GM19023 (cell line): ENCODE data around the gene SLC4A7.
"Not testable (repeated sequence)": the region's sequence is repeated elsewhere in the genome, so short reads cannot be mapped to it uniquely, and the experiment has no call there.

ENCODE experiments used
- ATAC-seq: cut with Tn5 transposase; IDR thresholded peaks from one replicate; pipeline ENCODE4 v1.9.1; 2021; ENCODE audit warnings: mild to moderate bottlenecking, moderate library complexity; ENCODE audit not compliant: unreplicated experiment

The SLC4A7 gene

DNA sequence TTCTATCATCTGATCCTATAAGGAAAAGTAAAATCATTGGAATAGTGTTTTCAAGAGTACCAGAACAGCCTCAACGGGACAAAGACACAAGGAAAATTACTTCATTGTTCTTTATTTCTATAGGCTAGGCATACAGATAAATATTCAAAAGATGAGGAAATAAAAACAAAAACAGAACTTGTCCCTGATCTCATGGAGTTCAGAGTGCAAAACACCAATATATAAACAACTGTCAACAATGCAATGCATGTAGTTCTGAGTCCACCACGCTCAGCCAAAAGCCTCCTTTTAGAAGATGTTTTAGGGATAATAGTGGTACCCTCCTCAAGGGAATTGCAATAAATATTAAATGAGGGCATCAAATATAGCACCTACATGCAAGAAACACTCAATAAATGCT is 4.6 kb upstream of the SLC4A7 start:
- ATAC-seq = no peak

DNA sequence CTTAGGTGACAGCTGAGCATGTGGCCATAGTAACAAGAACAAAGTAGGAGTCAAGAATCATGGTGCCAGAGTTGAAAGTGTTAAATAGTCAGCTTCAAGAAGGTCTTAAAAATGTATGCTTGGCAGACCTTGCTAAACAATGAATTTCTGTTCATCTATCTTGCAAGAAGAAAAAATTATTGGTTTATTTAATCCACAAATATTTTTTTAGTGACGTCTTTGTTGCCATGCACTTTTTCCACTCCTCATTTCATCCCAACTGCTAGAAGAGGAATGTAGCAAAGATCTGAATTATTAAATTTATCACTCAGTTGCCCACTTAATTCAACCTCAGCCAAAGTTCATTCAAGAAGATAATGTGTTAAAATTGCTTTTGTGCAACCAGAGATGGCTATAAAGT is 3.2 kb upstream of the SLC4A7 start:
- ATAC-seq = no peak

DNA sequence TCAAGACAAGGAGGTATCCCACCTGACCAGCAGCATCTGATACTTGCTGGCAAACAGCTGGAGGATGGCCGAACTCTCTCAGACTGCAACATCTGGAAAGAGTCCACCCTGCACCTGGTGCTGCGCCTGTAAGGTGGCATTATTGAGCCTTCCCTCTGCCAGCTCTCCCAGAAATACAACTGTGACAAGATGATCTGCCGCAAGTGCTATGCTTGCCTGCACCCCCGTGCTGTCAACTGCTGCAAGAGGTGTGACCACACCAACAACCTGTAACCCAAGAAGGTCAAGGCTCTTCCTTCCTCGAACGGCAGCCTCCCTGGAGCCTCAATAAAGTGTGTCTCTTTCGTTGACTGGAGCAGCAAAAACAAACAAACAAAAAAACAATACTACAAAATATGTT is 2.2 kb upstream of the SLC4A7 start:
- ATAC-seq = no peak

GRCh38 chr3:27485866-27486265 is 1.7 kb upstream of the SLC4A7 start:
- no peak for ATAC-seq

DNA sequence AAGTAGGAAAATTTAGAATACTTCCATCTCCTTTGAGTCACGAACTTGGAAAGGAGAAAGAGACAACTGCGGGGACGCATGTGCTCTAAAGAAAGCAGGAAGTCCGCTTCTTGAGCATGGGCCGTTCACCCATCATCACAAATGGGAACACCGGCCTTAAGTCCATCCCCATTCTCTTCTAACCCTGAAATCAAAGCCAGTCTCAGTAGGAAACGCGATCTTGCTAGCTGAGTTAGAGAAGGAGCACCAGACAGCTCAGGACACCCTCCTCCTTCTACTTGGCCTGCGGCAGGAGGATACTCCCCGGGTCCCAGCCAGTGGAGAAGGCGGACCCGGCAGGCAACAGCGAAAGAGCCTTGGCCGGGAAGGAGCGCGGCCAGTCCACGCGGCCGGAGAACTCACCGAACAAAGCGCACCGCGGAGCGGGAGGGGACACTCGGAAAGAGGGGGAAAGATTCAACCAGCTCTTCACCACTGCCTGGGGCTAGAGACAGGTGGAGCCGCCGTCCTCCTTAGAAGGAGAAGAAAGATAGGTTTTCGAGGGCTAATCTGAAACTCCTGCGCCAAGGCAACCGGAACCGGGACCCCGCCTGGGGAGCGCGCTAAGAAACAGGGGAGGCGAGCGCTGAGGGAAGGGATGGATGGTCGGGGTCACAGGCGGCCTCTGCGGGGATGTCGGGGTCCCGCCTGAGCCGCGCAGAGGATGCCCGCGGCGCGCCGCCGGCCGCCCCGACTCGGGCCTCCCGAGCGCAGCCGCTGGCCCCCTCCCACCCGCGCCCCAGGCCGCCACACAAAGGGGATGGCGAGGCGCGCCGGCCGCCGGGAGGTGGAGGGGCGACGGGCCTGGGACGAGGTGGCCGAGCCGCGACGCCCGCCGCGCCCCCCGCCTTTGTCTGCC is 818 bp downstream of the SLC4A7 start:
- peak; percentile 23 for ATAC-seq

DNA sequence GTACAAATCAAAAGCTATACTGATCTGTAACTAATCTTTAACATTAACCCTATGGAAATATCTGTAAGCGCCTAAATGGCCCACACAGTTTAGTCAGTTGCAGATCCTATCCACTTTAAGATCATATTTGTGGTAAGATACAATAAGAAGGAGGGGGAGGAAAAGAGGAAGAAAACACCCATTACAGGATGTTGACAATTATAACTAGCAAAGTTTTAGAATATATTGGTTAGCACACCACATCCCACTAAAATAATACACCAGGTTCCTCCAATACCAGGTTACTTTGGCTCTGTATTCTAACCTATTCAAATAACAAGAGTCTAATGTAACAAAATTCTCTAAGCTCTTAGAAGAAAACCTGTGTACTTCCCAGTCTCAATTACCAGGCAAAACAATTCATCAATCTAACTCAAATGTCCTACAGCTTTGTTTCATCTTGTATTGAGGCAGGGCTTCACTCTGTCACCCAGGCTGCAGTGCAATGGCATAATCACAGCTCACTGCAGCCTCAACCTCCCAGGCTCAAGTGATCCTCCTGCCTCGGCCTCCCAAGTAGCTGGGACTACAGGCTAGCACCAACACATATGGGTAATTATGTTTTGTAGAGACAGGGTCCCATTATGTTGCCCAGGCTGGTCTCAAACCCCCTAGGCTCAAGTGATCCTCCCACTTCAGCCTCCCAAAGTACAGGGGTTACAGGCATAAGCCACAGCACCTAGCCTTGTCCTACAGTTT is 4.2 kb downstream of the SLC4A7 start:
- ATAC-seq = no peak

- no peak for ATAC-seq
Measured at GRCh38 chr3:27471923-27472550, 12.1 kb downstream of the SLC4A7 start.

GRCh38 chr3:27468283-27468886 is 15.8 kb downstream of the SLC4A7 start:
- ATAC-seq = no peak

DNA sequence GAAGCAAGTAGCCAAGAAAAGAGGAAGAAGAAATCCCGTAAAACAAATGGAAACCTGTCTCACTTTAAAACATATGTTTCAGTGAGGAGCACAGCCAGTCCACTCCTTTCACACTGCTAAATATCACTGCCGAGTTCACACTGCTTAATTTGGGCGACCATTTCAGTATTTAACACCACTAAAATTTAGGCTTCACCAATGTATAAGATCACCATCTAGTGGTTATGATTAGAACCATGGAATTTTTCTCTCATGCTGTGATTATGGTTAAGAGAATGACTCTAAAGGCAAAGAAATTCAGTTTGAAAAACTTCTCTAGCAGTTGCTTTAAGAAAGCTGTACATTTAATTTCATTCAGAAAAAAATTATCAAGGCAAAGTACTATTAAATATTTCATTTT is 16.6 kb downstream of the SLC4A7 start:
- peak; percentile 69 for ATAC-seq

- no peak for ATAC-seq
Measured at GRCh38 chr3:27464646-27465045, 19.5 kb downstream of the SLC4A7 start.

GRCh38 chr3:27462228-27462627 is 22.0 kb downstream of the SLC4A7 start:
- no peak for ATAC-seq

DNA sequence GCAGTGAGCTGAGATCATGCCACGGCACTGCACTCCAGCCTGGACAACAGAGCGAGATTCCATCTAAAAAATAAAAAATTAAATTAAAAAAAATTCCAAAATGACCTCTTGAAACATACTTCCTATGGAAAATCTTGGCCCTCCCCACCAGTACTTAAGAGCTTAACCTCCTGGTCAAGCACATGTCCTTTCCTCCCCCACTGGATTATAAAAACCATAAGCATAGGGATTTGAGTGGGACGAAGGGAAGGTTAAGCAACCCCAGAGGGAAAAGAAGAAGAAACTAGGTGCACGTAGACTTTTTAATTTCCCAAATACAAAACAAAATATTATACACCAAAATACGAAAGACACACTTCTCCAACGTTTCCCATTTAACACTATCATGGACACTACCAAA is 25.3 kb downstream of the SLC4A7 start:
- no peak for ATAC-seq

- no peak for ATAC-seq
Measured at GRCh38 chr3:27456554-27456953, 27.6 kb downstream of the SLC4A7 start.

GRCh38 chr3:27454914-27455313 is 29.3 kb downstream of the SLC4A7 start:
- no peak for ATAC-seq

- no peak for ATAC-seq
Measured at GRCh38 chr3:27454461-27454860, 29.7 kb downstream of the SLC4A7 start.

- no peak for ATAC-seq
Measured at GRCh38 chr3:27452368-27453090, 31.7 kb downstream of the SLC4A7 start.

- ATAC-seq = no peak
Measured at GRCh38 chr3:27451842-27452241, 32.3 kb downstream of the SLC4A7 start.

- ATAC-seq = no peak
Measured at GRCh38 chr3:27451251-27451650, 32.9 kb downstream of the SLC4A7 start.

GRCh38 chr3:27449530-27450150 is 34.5 kb downstream of the SLC4A7 start:
- no peak for ATAC-seq

- not testable (repeated sequence) for ATAC-seq
Measured at GRCh38 chr3:27442995-27443394, 41.2 kb downstream of the SLC4A7 start.
